HepG2 (cell line): Measurements from ENCODE around the gene LIMK2. TPM values are rescaled to one million over a fixed set of nuclear protein-coding genes. Genes with fewer than 3 reads are reported as not detected.
A peak's percentile ranks its signal among the peaks of the same experiment; 100 is the strongest.

Experiments used
- ATF7-NPFF ChIP-seq: sonication (generic); formaldehyde crosslinking; IDR thresholded peaks from 2 replicates; pipeline ENCODE4 v1.8.1; 2023; ENCODE audit warnings: mild to moderate bottlenecking, low read depth, missing genetic modification reagents, moderate library complexity
- CBX1 ChIP-seq: IDR thresholded peaks from one replicate; pipeline ENCODE4 v1.6.1; 2016; ENCODE audit warnings: antibody characterized with exemption, low read depth
- CHD2 ChIP-seq: IDR thresholded peaks from 2 replicates; pipeline ENCODE4 v1.6.1; 2011; ENCODE audit warnings: low read depth, low read length, improper control_type of control experiment
- GFI1 ChIP-seq: sonication (generic); formaldehyde crosslinking; IDR thresholded peaks from 2 replicates; pipeline ENCODE4 v1.5.0; 2020; ENCODE audit warnings: missing genetic modification reagents, mild to moderate bottlenecking, borderline replicate concordance
- HOXA7 ChIP-seq: sonication (generic); formaldehyde crosslinking; IDR thresholded peaks from 2 replicates; pipeline ENCODE4 v1.8.1; 2022; ENCODE audit warnings: mild to moderate bottlenecking, missing genetic modification reagents, moderate library complexity
- ISL2 ChIP-seq: sonication (generic); formaldehyde crosslinking; IDR thresholded peaks from 2 replicates; pipeline ENCODE4 v1.5.0; 2020; ENCODE audit warnings: missing genetic modification reagents
- KAT7 ChIP-seq: IDR thresholded peaks from 2 replicates; pipeline ENCODE4 v1.6.1; 2018; ENCODE audit warnings: borderline replicate concordance, missing compliant biosample characterization
- KDM3A ChIP-seq: IDR thresholded peaks from 2 replicates; pipeline ENCODE4 v1.6.1; 2018; ENCODE audit warnings: low read depth, missing compliant biosample characterization
- MTF2 ChIP-seq: sonication (generic); formaldehyde crosslinking; IDR thresholded peaks from 2 replicates; pipeline ENCODE4 v1.5.0; 2020; ENCODE audit warnings: missing genetic modification reagents, borderline replicate concordance
- ONECUT2 ChIP-seq: sonication (generic); formaldehyde crosslinking; IDR thresholded peaks from 2 replicates; pipeline ENCODE4 v1.4.0; 2020; ENCODE audit warnings: missing genetic modification reagents
- PRDM10 ChIP-seq: sonication (generic); formaldehyde crosslinking; IDR thresholded peaks from 2 replicates; pipeline ENCODE4 v1.4.0; 2020; ENCODE audit warnings: low read depth, missing genetic modification reagents
- RFXAP ChIP-seq: sonication (generic); formaldehyde crosslinking; IDR thresholded peaks from 2 replicates; pipeline ENCODE4 v1.4.0; 2020; ENCODE audit warnings: missing genetic modification reagents, borderline replicate concordance
- SP5 ChIP-seq: IDR thresholded peaks from 2 replicates; pipeline ENCODE4 v1.6.1; 2016; ENCODE audit warnings: low read depth, borderline replicate concordance
- SRY ChIP-seq: sonication (generic); formaldehyde crosslinking; IDR thresholded peaks from 2 replicates; pipeline ENCODE4 v1.8.0; 2022; ENCODE audit warnings: mild to moderate bottlenecking, missing genetic modification reagents
- THAP7 ChIP-seq: sonication (generic); formaldehyde crosslinking; IDR thresholded peaks from 2 replicates; pipeline ENCODE4 v1.8.1; 2023; ENCODE audit warnings: mild to moderate bottlenecking, missing genetic modification reagents
- U2AF1 ChIP-seq: fragments of 200-400 bp; formaldehyde crosslinking; optimal IDR thresholded peaks from 2 replicates; pipeline ENCODE3; 2017; ENCODE audit warnings: mild to moderate bottlenecking, low read depth, low read length
- ZBTB14 ChIP-seq: sonication (generic); formaldehyde crosslinking; IDR thresholded peaks from 2 replicates; pipeline ENCODE4 v1.4.0; 2020; ENCODE audit warnings: missing genetic modification reagents
- ZBTB3 ChIP-seq: sonication (generic); formaldehyde crosslinking; IDR thresholded peaks from 2 replicates; pipeline ENCODE4 v1.4.0; 2020; ENCODE audit warnings: low read depth, mild to moderate bottlenecking, moderate library complexity, missing genetic modification reagents, borderline replicate concordance
- ZBTB4 ChIP-seq: sonication (generic); formaldehyde crosslinking; IDR thresholded peaks from 2 replicates; pipeline ENCODE4 v1.4.0; 2020; ENCODE audit warnings: missing genetic modification reagents, mild to moderate bottlenecking, borderline replicate concordance
- ZC3H13 ChIP-seq: sonication (generic); formaldehyde crosslinking; IDR thresholded peaks from 2 replicates; pipeline ENCODE4 v1.8.1; 2023; ENCODE audit warnings: mild to moderate bottlenecking, missing genetic modification reagents, moderate library complexity
- ZNF274 ChIP-seq: sonication (generic); formaldehyde crosslinking; IDR thresholded peaks from 2 replicates; pipeline ENCODE4 v1.5.1; 2020; ENCODE audit warnings: mild to moderate bottlenecking, missing genetic modification reagents
- ZNF724P ChIP-seq: sonication (generic); formaldehyde crosslinking; IDR thresholded peaks from 2 replicates; pipeline ENCODE4 v1.8.0; 2022; ENCODE audit warnings: missing genetic modification reagents, borderline replicate concordance
- ZNF737 ChIP-seq: sonication (generic); formaldehyde crosslinking; IDR thresholded peaks from 2 replicates; pipeline ENCODE4 v1.5.0; 2020; ENCODE audit warnings: missing genetic modification reagents, mild to moderate bottlenecking, borderline replicate concordance
- ZNF768 ChIP-seq: sonication (generic); formaldehyde crosslinking; IDR thresholded peaks from 2 replicates; pipeline ENCODE4 v1.4.0; 2020; ENCODE audit warnings: missing genetic modification reagents
- polyA plus RNA-seq, 8 experiments: library from polyadenylated mRNA; depleted of rRNA in 3 of 8; stranded (reverse) in 7 of 8; unstranded in 1 of 8; fragments of >200 nt; fragmentation: Illumina TruSeq in 4 of 8; extraction: Trizol in 4 of 8; gene quantifications; 2 replicates each; pipeline versions ENCODE4 v1.2.1 to v1.2.3, GENCODE V29; 2011 to 2016; ENCODE audit warnings: low read depth in 4 of 8, missing spikeins in 1 of 8, mixed read lengths in 1 of 8; ENCODE audit not compliant: insufficient read depth in 1 of 8
- total RNA-seq, 5 experiments: library from RNA; depleted of rRNA; stranded (reverse); fragments of >200 nt; fragmentation: Illumina TruSeq; extraction: Trizol; gene quantifications; 2 replicates each; pipeline ENCODE4 v1.2.3, GENCODE V29; 2016; ENCODE audit warnings: low read depth in 1 of 5

Gene LIMK2
- total and polyA plus RNA-seq, 2 of the 13 experiments (the other 11 are each of a cell fraction or from before 2014, with no cell fraction given): 20.9 to 29.8 TPM

- TF ChIP-seq MTF2 (CRISPR knock-in tag) (no peak), ZNF724P (CRISPR knock-in tag) (no peak), U2AF1 (no peak), KDM3A (CRISPR knock-in tag) (no peak), PRDM10 (CRISPR knock-in tag) (peak; percentile 38; the same call in 1 of the 2 replicates), ONECUT2 (no peak), ZNF768 (CRISPR knock-in tag) (no peak), ZNF274 (CRISPR knock-in tag) (no peak), CHD2 (no peak), ZBTB14 (no peak), ISL2 (CRISPR knock-in tag) (peak; percentile 84), RFXAP (CRISPR knock-in tag) (no peak), ZBTB3 (CRISPR knock-in tag) (no peak), ATF7-NPFF (CRISPR knock-in tag) (no peak), ZNF737 (CRISPR knock-in tag) (no peak), ZBTB4 (CRISPR knock-in tag) (peak; percentile 60; the same call in 1 of the 2 replicates), THAP7 (CRISPR knock-in tag) (no peak), ZC3H13 (CRISPR knock-in tag) (no peak), HOXA7 (CRISPR knock-in tag) (no peak), GFI1 (CRISPR knock-in tag) (peak; percentile 53; the same call in 1 of the 2 replicates), SP5 (CRISPR knock-in tag) (no peak), SRY (no peak), CBX1 (peak; percentile 30), KAT7 (CRISPR knock-in tag) (no peak; the same call in 1 of the 2 replicates)
Observed at GRCh38 chr22:31223786-31224191, 11.7 kb downstream of the LIMK2 start (continued).
